Naive thymus-derived CD8-positive, alpha-beta T cell (primary cell): ENCODE data around the gene TSPAN19. TPM values are rescaled to one million over a fixed set of nuclear protein-coding genes. Genes with fewer than 3 reads are reported as not detected.

Experiments
- ATAC-seq, 2 donors: fragments of 150-1000 bp; cut with Tn5 transposase in 1 of 2; sonication (Bioruptor Pico), chemical (Tn5 transposase) in 1 of 2; 1 replicate in 1 of 2; 2 replicates in 1 of 2; pipeline ENCODE4 v1.10.0; 2021; ENCODE audit warnings: mild to moderate bottlenecking in 2 of 2, moderate library complexity in 2 of 2
- POLR2A ChIA-PET: fragments of 350-600 bp; sonication (Branson Sonifier 250); formaldehyde crosslinking; loops from one replicate; lab custom pipeline; 2021; ENCODE audit warnings: antibody characterized with exemption; lab: Charles Lee
- DNase-seq, 10 donors: peaks; one replicate each; pipeline versions ENCODE4 v3.0.0 to v3.0.0-alpha.2; 2020 to 2022
- H3K27ac Mint-ChIP-seq, 10 donors: one replicate each; pipeline ENCODE4 v1.8.0; 2020 to 2022; ENCODE audit warnings: mild to moderate bottlenecking in 10 of 10, mixed read lengths in 10 of 10, moderate library complexity in 4 of 10, inconsistent platforms in 1 of 10
- H3K27me3 Mint-ChIP-seq, 5 donors: one replicate each; pipeline ENCODE4 v1.8.0; 2021 to 2022; ENCODE audit warnings: mixed read lengths in 5 of 5
- H3K36me3 Mint-ChIP-seq, 3 donors: one replicate each; pipeline ENCODE4 v1.8.0; 2020 to 2022; ENCODE audit warnings: mixed read lengths in 3 of 3, mild to moderate bottlenecking in 2 of 3, inconsistent platforms in 1 of 3
- H3K4me1 Mint-ChIP-seq, 4 donors: one replicate each; pipeline ENCODE4 v1.8.0; 2021 to 2022; ENCODE audit warnings: mixed read lengths in 4 of 4
- H3K4me3 Mint-ChIP-seq, 10 donors: one replicate each; pipeline ENCODE4 v1.8.0; 2020 to 2022; ENCODE audit warnings: mild to moderate bottlenecking in 10 of 10, mixed read lengths in 10 of 10, moderate library complexity in 6 of 10, inconsistent platforms in 1 of 10
- H3K9me3 Mint-ChIP-seq, 9 donors: one replicate each; pipeline ENCODE4 v1.8.0; 2020 to 2022; ENCODE audit warnings: mixed read lengths in 9 of 9, mild to moderate bottlenecking in 3 of 9, inconsistent platforms in 1 of 9, moderate library complexity in 1 of 9
- polyA plus RNA-seq, 3 donors: library from polyadenylated mRNA; unstranded; fragments of 300-500 nt; fragmentation: Illumina TruSeq; gene quantifications; one replicate each; pipeline ENCODE4 v1.2.3, GENCODE V29; 2021
- total RNA-seq, 8 experiments: library from RNA in 2 of 8; stranded (reverse) in 2 of 8; gene quantifications; one replicate each; pipeline ENCODE4 v1.2.3 and lab custom pipeline; 2021 to 2026

Gene TSPAN19
- total and polyA plus RNA-seq, 5 experiments from 2014 or later = not detected

DNA sequence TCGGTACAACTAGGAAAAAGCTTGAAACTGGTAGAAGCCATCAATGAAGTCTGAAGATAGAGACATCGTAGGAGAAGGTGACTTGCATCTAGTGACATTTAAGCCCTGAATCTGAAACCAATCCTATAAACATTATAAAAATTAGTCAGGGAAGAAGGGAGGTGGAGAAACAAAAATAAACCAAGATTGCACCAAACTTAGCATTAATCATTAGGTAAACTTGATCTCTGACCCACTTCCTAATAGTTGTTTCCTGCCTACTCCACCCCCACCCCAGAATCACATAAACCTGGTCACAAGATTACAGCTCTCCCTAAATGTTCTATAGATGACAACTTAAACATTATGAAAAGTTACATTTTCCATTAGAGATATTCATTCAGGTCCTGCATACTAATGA is 40.4 kb downstream of the TSPAN19 start:
- H3K9me3 Mint-ChIP-seq = no peaks in the 10 kb centered on the region
- POLR2A ChIA-PET = no interaction called here
- no peaks in the 10 kb centered on the region for H3K27me3 Mint-ChIP-seq
- no peak for DNase-seq
- no peak for ATAC-seq
- peaks cover 3 to 11% (median 8%) of the 10 kb centered on the region in 4 donors for H3K4me1 Mint-ChIP-seq
- peak overlapping the region in 1 of 10 donors; percentile 7 for H3K27ac Mint-ChIP-seq
- H3K4me3 Mint-ChIP-seq = no peak overlapping the region
- no peaks in the 10 kb centered on the region for H3K36me3 Mint-ChIP-seq

DNA sequence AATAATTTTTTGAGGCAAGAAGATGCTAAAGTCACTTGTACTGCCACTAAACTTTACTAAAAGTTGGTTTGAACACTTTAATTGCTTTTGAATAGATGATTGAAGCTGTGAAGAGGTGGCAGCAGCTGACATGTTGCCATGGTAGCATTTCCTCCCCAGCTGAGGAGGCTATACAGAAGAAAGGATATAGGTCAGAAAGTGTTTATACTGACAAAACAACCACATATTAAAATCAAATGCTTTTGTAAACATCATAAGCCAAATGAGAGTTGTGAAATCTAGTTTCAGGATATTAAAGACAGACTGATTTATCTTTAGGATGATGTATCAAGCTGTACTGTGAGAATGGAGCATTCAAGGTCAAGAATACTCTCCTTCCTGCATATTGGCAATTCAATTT is 41.7 kb downstream of the TSPAN19 start:
- peak in 3 of 10 donors; percentile 15 to 55 (median 36) for DNase-seq
- ATAC-seq = peak in 1 of 2 donors; percentile 61

DNA sequence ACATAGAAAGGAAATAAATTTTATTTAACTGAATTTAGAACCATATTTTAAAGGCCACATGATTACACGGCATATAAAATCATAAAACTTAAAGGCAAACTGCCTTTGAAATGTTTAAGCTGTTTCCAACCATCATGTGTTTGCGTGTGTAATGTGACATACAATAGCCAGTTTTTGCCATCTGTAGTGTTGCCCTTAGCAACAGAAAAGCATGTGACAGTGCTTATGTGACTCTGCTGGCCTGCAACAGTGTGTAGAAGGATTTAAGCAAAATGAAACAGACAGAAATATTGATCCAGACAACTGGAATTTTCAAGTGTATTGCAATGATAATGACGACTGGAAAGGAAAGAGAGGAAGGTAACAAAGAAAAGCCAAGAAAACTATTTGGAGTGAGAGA is 49.5 kb downstream of the TSPAN19 start:
- no peak overlapping the region for H3K4me3 Mint-ChIP-seq
- DNase-seq = no peak
- H3K27ac Mint-ChIP-seq = no peak overlapping the region
- H3K9me3 Mint-ChIP-seq = peaks cover 0 to 3% (median 0%) of the 10 kb centered on the region in 9 donors
- no peak for ATAC-seq
- POLR2A ChIA-PET = no interaction called here
- H3K4me1 Mint-ChIP-seq = no peaks in the 10 kb centered on the region
- no peaks in the 10 kb centered on the region for H3K36me3 Mint-ChIP-seq
- H3K27me3 Mint-ChIP-seq = peaks cover 0 to 3% (median 0%) of the 10 kb centered on the region in 5 donors

More for the DNA sequence above, 41.7 kb downstream of the TSPAN19 start:
- Mint-ChIP-seq H3K27me3 (no peaks in the 10 kb centered on the region), H3K27ac (peak overlapping the region in 4 of 10 donors; percentile 1 to 84 (median 42)), H3K4me3 (peak overlapping the region in 2 of 10 donors; percentile 15 to 16), H3K36me3 (no peaks in the 10 kb centered on the region), H3K9me3 (no peaks in the 10 kb centered on the region), H3K4me1 (peaks cover 3 to 11% (median 8%) of the 10 kb centered on the region in 4 donors)
- POLR2A ChIA-PET = no interaction called here

DNA sequence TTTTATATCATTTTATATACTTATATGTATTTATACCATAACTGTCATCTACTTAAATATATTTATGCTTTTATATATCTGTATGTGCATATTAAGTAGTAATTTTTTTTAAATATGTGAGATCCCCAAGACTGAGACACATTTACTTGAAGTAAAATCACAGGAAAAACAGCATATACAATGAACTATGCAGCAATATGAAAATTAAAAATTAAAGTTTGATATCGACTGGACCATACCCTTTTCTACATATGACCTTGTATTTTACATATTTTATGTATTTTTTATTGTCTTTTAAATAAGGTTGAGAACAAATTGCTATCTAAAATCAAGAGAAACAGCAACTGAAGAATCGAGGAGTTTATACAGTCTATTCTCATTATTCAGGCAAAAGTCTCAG is 50.0 kb downstream of the TSPAN19 start:
- H3K36me3 Mint-ChIP-seq = no peaks in the 10 kb centered on the region
- DNase-seq = no peak
- POLR2A ChIA-PET = no interaction called here
- H3K4me1 Mint-ChIP-seq = no peaks in the 10 kb centered on the region
- H3K9me3 Mint-ChIP-seq = peaks cover 0 to 3% (median 0%) of the 10 kb centered on the region in 9 donors
- H3K4me3 Mint-ChIP-seq = no peak overlapping the region
- H3K27ac Mint-ChIP-seq = no peak overlapping the region
- H3K27me3 Mint-ChIP-seq = peaks cover 0 to 3% (median 0%) of the 10 kb centered on the region in 5 donors
- ATAC-seq = no peak

DNA sequence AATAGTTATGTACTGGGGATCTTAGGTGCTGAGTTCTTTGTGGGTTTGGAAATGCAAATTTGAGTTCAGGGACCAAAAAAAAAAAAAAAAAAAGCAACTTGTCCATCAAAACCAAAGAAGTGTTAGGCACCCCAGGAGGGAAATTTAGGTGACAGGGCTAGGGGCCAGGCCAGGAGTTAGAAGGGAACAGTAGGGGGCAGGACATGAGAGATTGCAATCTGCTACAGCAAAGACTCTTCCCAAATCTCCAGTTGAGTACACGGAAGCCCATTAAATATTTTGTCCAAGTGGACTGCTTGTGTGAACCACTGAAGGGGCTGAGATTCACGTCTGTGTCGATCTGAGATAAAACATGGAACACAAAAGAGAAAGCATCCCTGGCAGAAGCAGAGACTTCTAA is 52.8 kb downstream of the TSPAN19 start:
- Mint-ChIP-seq H3K27me3 (peaks cover 0 to 3% (median 0%) of the 10 kb centered on the region in 5 donors), H3K4me1 (no peaks in the 10 kb centered on the region), H3K9me3 (peaks cover 0 to 3% (median 0%) of the 10 kb centered on the region in 9 donors), H3K27ac (no peak overlapping the region), H3K4me3 (no peak overlapping the region), H3K36me3 (no peaks in the 10 kb centered on the region)
- DNase-seq (no peak), ATAC-seq (no peak)
- POLR2A ChIA-PET = no interaction called here

DNA sequence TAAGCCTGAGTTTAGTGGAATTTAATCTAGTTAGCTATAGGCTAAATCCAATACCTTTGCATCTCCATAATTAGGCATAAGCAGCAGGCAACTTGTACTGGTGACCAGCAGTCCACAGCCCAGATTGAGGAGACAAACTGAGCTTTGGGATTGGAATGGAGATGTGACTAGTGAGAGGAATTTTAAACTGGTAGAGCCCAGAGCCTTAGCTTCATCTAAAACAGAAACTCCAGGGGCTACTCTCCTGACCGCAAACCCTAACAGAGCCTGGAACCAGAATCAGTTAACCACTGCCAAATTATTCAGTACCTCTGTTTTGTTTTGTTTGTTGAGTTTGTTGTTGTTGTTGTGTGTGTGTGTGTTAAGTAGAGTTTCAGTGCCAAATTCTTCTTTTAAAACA is 53.2 kb downstream of the TSPAN19 start:
- no peaks in the 10 kb centered on the region for H3K36me3 Mint-ChIP-seq
- H3K27ac Mint-ChIP-seq = no peak overlapping the region
- peaks cover 0 to 3% (median 0%) of the 10 kb centered on the region in 5 donors for H3K27me3 Mint-ChIP-seq
- ATAC-seq (no peak), DNase-seq (no peak)
- H3K4me3 Mint-ChIP-seq = no peak overlapping the region
- peaks cover 0 to 3% (median 0%) of the 10 kb centered on the region in 9 donors for H3K9me3 Mint-ChIP-seq
- POLR2A ChIA-PET = no interaction called here
- no peaks in the 10 kb centered on the region for H3K4me1 Mint-ChIP-seq

DNA sequence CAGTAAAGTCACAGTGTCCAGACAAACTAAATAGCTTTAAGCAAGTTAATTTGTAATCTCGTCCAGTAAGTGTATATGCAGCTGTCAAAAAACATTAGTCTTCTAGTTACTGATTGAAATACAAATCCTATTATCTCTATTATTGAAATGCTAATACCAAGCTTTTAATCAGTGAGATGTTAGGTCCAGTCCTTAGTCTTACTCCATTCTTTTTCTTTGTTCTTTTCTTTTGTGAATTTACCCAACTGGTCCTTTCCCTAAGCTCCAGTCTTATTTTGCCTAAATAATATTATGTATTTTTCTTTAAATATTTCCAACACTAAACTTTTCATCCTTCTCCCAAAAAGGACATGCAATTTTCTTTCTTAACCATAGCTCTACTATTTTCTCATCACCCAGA is 57.2 kb downstream of the TSPAN19 start:
- H3K27me3 Mint-ChIP-seq = peaks cover 0 to 3% (median 0%) of the 10 kb centered on the region in 5 donors
- POLR2A ChIA-PET = no interaction called here
- DNase-seq = no peak
- H3K4me3 Mint-ChIP-seq = no peak overlapping the region
- no peaks in the 10 kb centered on the region for H3K36me3 Mint-ChIP-seq
- ATAC-seq = no peak
- H3K4me1 Mint-ChIP-seq = no peaks in the 10 kb centered on the region
- no peak overlapping the region for H3K27ac Mint-ChIP-seq
- H3K9me3 Mint-ChIP-seq = peaks cover 0 to 6% (median 0%) of the 10 kb centered on the region in 9 donors

DNA sequence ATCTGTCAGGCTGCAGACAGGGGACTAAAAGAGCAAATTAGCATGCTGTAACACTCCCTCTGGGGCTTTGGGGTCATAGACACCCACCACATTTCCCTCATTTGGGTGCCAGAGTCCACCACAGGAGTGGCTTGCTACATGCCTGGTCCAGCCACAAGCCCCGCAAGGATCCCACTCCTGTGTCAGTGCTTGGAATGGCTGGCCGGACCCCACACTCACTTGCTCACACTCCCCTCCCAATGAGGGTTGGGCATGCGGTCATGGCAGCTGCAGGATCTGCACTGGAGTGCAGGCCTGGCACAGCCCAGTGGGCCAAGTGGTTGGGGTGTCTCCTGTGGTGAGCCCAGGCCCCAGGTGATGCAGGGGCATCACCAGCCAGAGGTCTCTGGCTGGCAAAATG is 59.9 kb downstream of the TSPAN19 start:
- H3K27ac Mint-ChIP-seq = no peak overlapping the region

DNA sequence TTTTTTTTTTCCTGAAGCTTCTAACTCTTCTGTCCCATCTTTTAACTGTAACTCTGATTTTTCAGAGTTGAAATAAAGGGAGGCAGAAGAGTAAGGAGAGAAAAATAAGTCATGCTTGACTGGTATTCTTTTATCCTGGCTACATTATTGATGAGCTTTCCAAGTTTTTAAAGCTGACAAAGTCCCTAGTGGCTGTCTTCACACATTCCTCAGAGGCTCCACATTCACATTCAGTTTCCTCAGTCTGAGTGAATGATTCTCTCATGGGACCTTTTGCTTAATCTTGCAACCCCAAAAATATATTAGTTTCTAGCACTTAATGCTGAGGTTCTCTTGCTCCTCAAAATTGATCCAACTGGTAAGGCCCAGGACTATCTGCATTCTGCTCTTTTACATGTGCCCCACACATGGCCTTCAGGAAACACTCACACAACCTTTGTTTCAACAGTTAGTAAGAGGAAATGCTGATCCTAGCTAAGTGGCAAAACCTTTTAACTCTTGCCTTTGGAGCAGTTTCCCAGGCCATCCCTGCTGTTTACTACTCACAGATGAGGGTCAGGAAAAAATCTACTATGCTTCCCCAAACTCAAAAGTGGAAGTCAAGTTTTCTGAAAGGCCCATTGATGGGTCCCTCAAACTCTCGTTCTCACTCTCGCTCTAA is 61.8 kb downstream of the TSPAN19 start:
- Mint-ChIP-seq H3K4me1 (no peaks in the 10 kb centered on the region), H3K27me3 (no peaks in the 10 kb centered on the region), H3K4me3 (no peak overlapping the region), H3K27ac (no peak overlapping the region), H3K9me3 (peaks cover 0 to 4% (median 0%) of the 10 kb centered on the region in 9 donors), H3K36me3 (no peaks in the 10 kb centered on the region)
- no peak for ATAC-seq
- POLR2A ChIA-PET = no interaction called here
- no peak for DNase-seq

More for the DNA sequence above, 59.9 kb downstream of the TSPAN19 start:
- DNase-seq (no peak), ATAC-seq (no peak)
- POLR2A ChIA-PET = no interaction called here
- no peaks in the 10 kb centered on the region for H3K36me3 Mint-ChIP-seq
- H3K27me3 Mint-ChIP-seq = no peaks in the 10 kb centered on the region
- no peaks in the 10 kb centered on the region for H3K4me1 Mint-ChIP-seq
- no peak overlapping the region for H3K4me3 Mint-ChIP-seq
- peaks cover 0 to 4% (median 0%) of the 10 kb centered on the region in 9 donors for H3K9me3 Mint-ChIP-seq

DNA sequence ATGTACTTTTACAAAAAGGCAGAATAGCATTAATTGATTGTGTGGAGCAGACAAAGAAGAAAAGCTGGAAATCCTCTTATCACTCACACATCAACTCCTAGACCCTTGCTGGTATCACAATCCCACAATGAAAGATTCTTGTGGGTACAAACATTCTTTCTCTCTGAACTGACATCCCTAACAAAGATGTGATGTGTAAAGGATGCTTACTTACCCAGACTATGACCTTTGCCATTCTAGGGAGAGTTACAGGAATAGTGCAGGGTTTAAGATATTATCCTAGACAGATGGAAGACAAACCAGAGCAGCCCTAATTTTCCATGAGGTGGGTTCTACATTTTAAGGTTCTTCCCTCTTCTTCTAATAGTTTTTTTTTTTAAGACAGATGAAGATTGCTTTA is 63.1 kb downstream of the TSPAN19 start:
- POLR2A ChIA-PET = no interaction called here
- H3K36me3 Mint-ChIP-seq = no peaks in the 10 kb centered on the region
- H3K4me3 Mint-ChIP-seq = no peak overlapping the region
- peaks cover 0 to 4% (median 0%) of the 10 kb centered on the region in 9 donors for H3K9me3 Mint-ChIP-seq
- no peak overlapping the region for H3K27ac Mint-ChIP-seq
- DNase-seq = no peak
- no peaks in the 10 kb centered on the region for H3K4me1 Mint-ChIP-seq
- no peaks in the 10 kb centered on the region for H3K27me3 Mint-ChIP-seq
- ATAC-seq = no peak

DNA sequence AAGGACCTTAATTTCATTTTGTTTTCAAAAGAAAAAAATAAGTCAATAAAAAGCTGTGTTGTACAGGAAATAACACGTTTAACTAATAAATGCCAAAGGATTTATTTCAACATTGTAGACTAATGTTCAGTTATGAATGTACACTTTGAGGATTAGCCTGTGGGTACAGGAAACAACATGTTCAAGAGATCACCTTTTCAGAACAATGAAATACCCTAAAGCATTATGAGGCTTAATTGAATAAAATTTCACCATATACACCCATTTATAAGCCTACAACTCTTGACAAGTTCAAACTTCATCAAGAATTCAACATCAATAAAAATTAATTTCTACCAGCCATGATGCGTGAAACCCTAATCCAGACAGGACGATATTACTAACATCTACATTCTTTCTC is 66.9 kb downstream of the TSPAN19 start:
- POLR2A ChIA-PET = no interaction called here
- Mint-ChIP-seq H3K27me3 (no peaks in the 10 kb centered on the region), H3K4me3 (no peak overlapping the region), H3K9me3 (peaks cover 0 to 3% (median 0%) of the 10 kb centered on the region in 9 donors), H3K27ac (no peak overlapping the region), H3K36me3 (no peaks in the 10 kb centered on the region), H3K4me1 (no peaks in the 10 kb centered on the region)
- no peak for ATAC-seq
- DNase-seq = no peak
